GM21723 (cell line): ENCODE results near the gene DOCK2.
"Not testable (repeated sequence)": the region's sequence is repeated elsewhere in the genome, so short reads cannot be mapped to it uniquely, and the experiment has no call there.

ENCODE experiments used
- ATAC-seq: cut with Tn5 transposase; IDR thresholded peaks from one replicate; pipeline ENCODE4 v1.9.1; 2021; ENCODE audit warnings: mild to moderate bottlenecking, moderate library complexity; ENCODE audit not compliant: unreplicated experiment

DOCK2 gene

GRCh38 chr5:169716287-169716686 lies 79.2 kb downstream of the DOCK2 start:
- no peak for ATAC-seq

DNA sequence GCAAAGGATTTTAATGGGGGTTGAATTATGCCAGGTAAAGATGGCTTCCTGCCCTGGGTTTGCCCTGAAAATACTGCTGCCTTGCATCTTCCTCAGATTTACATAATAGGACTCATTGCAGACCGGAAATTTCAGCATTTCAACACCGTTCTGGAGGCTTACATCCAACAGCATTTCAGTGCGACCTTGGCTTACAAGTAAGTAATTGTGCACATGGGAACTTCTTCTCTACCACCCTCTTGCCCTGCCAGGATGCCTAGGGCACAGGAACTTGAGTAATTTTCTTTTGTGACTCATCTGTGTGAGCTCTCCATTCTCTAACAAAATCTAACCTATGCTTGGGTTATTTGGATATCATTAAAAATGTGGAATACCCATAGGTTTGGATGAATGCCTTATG lies 80.2 kb downstream of the DOCK2 start:
- ATAC-seq: no peak

GRCh38 chr5:169719360-169720314 lies 82.6 kb downstream of the DOCK2 start:
- peak; percentile 85 for ATAC-seq

DNA sequence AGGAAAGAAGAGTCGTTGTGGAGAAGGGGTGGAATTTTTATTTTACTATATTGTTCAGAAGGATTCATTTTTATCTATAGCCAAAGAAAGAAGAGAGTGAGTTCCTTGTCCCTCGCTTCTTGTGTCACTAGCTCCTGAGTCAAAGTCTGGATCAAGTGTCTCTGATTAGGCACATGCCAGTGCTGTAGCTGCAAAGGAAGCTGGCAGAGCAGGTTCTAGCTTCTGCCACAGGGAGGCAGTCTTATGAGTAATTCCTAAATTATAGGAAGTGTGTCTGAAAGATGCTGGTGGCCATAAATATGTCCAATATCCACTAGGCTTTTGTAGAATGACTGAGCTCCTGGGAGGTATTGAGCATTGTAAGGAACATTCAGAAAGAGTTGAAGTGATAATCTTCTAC lies 84.7 kb downstream of the DOCK2 start:
- no peak for ATAC-seq

GRCh38 chr5:169723103-169723831 lies 86.2 kb downstream of the DOCK2 start:
- no peak for ATAC-seq

- ATAC-seq: no peak
These were observed 87.4 kb downstream of the DOCK2 start for GRCh38 chr5:169724303-169725087.

DNA sequence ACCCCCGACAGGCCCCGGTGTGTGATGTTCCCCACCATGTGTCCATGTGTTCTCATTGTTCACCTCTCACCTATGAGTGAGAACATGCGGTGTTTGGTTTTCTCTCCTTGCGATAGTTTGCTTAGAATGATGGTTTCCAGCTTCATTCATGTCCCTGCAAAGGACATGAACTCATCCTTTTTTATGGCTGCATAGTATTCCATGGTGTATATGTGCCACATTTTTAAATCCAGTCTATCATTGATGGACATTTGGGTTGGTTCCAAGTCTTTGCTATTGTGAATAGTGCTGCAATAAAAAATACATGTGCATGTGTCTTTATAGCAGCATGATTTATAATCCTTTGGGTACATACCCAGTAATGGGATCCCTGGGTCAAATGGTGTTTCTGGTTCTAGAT lies 88.6 kb downstream of the DOCK2 start:
- ATAC-seq: not testable (repeated sequence)

DNA sequence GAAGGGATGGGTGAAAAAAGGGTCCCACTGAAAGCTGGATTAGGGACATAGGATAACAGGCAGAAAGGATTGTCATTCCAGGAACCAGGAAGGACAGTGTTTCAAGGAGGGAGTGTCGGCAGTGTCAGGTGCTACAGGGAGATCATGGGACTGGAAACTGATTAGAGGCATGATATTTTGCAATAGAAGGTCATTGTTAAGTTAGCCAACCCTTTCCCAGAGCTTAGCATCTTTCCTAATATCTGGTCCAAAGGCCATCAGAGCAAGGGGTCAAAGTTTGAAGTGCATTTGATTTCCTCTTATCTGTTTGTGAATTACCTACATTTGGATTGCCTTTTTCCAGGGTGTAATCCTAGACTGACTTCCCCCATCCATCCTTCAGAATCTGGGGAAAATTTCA lies 91.3 kb downstream of the DOCK2 start:
- ATAC-seq: no peak

DNA sequence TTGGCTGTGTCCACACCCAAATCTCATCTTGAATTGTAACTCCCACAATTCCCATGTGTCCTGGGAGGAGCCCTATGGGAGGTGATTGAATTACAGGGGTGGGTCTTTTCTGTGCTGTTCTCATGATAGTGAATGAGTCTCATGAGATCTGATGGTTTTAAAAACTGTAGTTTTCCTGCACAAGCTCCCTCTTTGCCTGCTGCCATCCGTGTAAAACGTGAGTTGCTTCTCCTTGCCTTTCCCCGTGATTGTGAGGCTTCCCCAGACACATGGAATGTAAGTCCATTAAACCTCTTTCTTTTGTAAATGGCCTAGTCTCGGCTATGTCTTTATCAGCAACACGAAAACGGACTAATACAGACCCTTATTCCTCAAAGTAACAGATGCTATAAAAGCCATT lies 94.1 kb downstream of the DOCK2 start:
- no peak for ATAC-seq

- ATAC-seq: no peak
These were observed 95.8 kb downstream of the DOCK2 start for GRCh38 chr5:169732841-169733240.

- no peak for ATAC-seq
These were observed 98.8 kb downstream of the DOCK2 start for GRCh38 chr5:169735913-169736312.

GRCh38 chr5:169736653-169737052 lies 99.6 kb downstream of the DOCK2 start:
- ATAC-seq: no peak

DNA sequence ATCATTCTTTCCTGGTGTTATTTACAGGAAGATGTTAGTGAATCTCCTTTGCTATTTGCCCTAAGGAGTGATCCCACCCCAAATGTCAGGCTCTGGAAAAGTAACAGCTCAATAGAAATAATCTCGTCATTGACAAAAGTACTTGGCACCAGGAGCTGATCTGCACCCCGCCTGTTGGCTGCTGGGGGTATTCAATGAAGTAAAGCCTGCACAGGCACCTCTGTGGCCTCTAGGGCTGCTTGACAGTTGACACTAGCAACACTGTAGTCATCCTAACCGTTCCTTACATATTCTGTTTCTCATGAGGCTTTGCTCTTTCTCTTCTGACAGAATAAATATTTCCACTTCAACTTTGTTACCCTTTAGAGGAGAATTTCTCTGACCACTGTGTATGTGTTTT lies 103.4 kb downstream of the DOCK2 start:
- ATAC-seq: no peak

- ATAC-seq: no peak
These were observed 105.8 kb downstream of the DOCK2 start for GRCh38 chr5:169742771-169743296.

DNA sequence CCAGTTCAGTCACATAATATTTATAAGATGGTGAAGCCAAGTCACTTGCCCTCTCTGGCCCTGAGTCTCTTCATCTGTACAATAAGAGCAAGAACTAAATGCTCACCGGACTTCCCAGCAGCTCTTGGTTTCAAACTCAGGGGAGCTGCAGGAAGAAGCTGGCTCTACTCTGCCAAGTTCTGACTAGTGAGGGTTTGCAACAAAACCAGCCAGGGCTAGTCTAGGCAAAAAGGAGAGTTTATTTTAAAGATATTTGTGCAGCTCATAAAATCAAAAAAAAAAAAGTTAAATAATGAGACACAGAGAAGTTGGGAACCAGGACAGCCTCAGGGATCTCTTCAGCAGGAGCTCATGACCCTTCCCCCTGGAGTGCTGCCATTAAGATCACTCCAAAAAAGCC lies 107.3 kb downstream of the DOCK2 start:
- ATAC-seq: no peak

GRCh38 chr5:169745441-169746146 lies 108.5 kb downstream of the DOCK2 start:
- no peak for ATAC-seq

DNA sequence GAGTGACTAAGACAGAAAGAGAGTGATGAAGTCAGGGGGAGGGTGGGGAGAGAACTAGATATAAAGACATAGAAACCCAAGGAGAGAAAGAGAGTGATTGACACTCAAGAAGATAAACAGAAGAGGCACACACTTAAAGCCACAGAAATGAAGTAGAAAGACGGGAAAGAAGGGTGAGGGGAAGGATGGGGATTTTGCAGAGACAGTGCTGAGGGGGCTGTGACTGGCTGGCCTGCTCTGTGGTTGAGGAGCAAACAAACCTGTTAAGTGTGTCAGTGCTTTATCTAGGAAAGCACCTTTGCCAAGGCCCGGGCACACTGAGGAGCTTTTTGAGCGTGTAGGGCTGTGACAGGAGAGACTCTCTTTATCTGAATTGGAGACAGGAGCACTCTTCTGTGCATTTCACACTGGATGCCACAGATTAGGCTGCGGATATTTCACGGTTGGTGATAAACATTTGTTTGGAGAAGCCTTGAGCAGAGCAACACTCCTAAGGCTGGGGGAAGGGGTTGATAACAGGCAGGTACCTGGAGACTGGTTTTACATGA lies 109.1 kb downstream of the DOCK2 start:
- ATAC-seq: no peak

DNA sequence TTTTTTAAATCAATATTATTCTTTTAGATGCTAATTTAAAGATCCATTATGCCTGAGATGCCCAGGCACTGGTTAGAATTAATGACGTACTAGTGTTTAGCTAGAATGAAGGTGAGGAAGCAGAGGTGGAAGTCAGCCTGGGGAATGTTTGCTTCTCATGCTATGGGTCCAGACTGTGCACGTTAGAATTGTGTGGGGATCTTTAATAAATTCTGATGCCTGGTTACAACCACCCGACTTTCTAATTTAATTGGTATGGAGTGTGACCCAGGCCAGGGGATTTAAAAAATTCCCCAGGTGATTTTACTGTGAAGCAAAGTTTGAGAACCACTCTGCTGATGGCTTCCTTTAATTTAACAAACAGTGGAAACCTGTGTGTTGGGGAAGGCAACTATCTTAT lies 111.1 kb downstream of the DOCK2 start:
- no peak for ATAC-seq

DNA sequence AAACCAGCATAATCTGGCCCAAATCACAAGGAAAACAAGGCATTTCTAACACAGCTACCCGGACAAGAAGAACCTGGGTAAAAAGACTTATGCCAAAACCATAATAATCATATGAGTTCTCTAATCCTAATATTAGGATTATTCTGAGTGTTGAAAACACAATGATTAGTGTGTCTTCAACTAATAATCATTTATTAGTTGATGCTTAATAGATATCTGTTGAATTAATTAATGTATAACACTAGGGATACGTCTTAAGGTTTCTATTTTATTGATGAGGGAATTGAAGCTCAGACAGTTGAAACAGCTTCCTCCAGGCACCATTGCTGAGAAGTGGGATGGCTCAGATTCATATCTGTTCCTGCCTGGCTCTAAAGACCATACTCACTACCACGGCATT lies 112.2 kb downstream of the DOCK2 start:
- ATAC-seq: no peak

- no peak for ATAC-seq
These were observed 114.4 kb downstream of the DOCK2 start for GRCh38 chr5:169751490-169751889.
